HepG2 (cell line): ENCODE measurements around the gene GRIK3. TPM values are rescaled to one million over a fixed set of nuclear protein-coding genes. Genes with fewer than 3 reads are reported as not detected.

Experiments used
- AKNA ChIP-seq: sonication (generic); formaldehyde crosslinking; IDR thresholded peaks from 2 replicates; pipeline ENCODE4 v1.4.0; 2020; ENCODE audit warnings: missing genetic modification reagents, borderline replicate concordance
- ATF7 ChIP-seq, 2 experiments: fragments of 450-650 bp in 1 of 2; sonication (generic) in 1 of 2; formaldehyde crosslinking in 1 of 2; IDR thresholded peaks; 2 replicates each; pipeline versions ENCODE4 v1.4.0 to v1.6.1; 2016 to 2020; ENCODE audit warnings: antibody characterized with exemption in 1 of 2, mild to moderate bottlenecking in 1 of 2, missing genetic modification reagents in 1 of 2
- CBFB ChIP-seq: sonication (generic); formaldehyde crosslinking; IDR thresholded peaks from 2 replicates; pipeline ENCODE4 v1.4.0; 2020; ENCODE audit warnings: missing genetic modification reagents
- PRDM4 ChIP-seq: sonication (generic); formaldehyde crosslinking; IDR thresholded peaks from 2 replicates; pipeline ENCODE4 v1.9.0; 2021; ENCODE audit warnings: missing genetic modification reagents, borderline replicate concordance
- STAG1 ChIP-seq: sonication (generic); formaldehyde crosslinking; IDR thresholded peaks from 2 replicates; pipeline ENCODE4 v1.4.0; 2020; ENCODE audit warnings: missing genetic modification reagents
- ZNF282 ChIP-seq: fragments of 450-650 bp; IDR thresholded peaks from 2 replicates; pipeline ENCODE4 v1.6.1; 2018; ENCODE audit not compliant: partially characterized antibody
- ZNF639 ChIP-seq: conservative IDR thresholded peaks from 2 replicates; pipeline ENCODE4 v1.6.1; 2018; ENCODE audit warnings: missing genetic modification reagents
- polyA plus RNA-seq, 8 experiments: library from polyadenylated mRNA; depleted of rRNA in 3 of 8; stranded (reverse) in 7 of 8; unstranded in 1 of 8; fragments of >200 nt; fragmentation: Illumina TruSeq in 4 of 8; extraction: Trizol in 4 of 8; gene quantifications; 2 replicates each; pipeline versions ENCODE4 v1.2.1 to v1.2.3, GENCODE V29; 2011 to 2016; ENCODE audit warnings: low read depth in 4 of 8, missing spikeins in 1 of 8, mixed read lengths in 1 of 8; ENCODE audit not compliant: insufficient read depth in 1 of 8
- total RNA-seq, 5 experiments: library from RNA; depleted of rRNA; stranded (reverse); fragments of >200 nt; fragmentation: Illumina TruSeq; extraction: Trizol; gene quantifications; 2 replicates each; pipeline ENCODE4 v1.2.3, GENCODE V29; 2016; ENCODE audit warnings: low read depth in 1 of 5

The GRIK3 gene
- total and polyA plus RNA-seq, 2 of the 13 experiments (the other 11 are each of a cell fraction or from before 2014, with no cell fraction given) = not detected

GRCh38 chr1:36866169-36866814 lies 168.0 kb downstream of the GRIK3 start (continued):
- TF ChIP-seq AKNA = no peak
- no peak for TF ChIP-seq STAG1
- TF ChIP-seq ATF7 (IDR thresholded peaks at IDR 0.05) = peak; percentile 51; the same call in 1 of the 2 replicates
- no peak for TF ChIP-seq ATF7 (CRISPR knock-in tag; IDR thresholded peaks at IDR 0.05)
- no peak for TF ChIP-seq ZNF282
- no peak for TF ChIP-seq CBFB (CRISPR knock-in tag)
- no peak for TF ChIP-seq PRDM4 (CRISPR knock-in tag)
- TF ChIP-seq ZNF639 (CRISPR knock-in tag) = no peak
- TF ChIP-seq, all 625 proteins: peak for 4
